Suppressor macrophage treated with lipopolysaccharide for 1 hour (primary cell): ENCODE results near the gene CHRM2.

Source experiments
- DNase-seq, 3 donors: peaks; one replicate each; pipeline ENCODE4 v3.0.0-alpha.2; 2020 to 2022

Gene CHRM2

GRCh38 chr7:136897676-136898075 is 29.2 kb downstream of the CHRM2 start:
- no peak for DNase-seq

DNA sequence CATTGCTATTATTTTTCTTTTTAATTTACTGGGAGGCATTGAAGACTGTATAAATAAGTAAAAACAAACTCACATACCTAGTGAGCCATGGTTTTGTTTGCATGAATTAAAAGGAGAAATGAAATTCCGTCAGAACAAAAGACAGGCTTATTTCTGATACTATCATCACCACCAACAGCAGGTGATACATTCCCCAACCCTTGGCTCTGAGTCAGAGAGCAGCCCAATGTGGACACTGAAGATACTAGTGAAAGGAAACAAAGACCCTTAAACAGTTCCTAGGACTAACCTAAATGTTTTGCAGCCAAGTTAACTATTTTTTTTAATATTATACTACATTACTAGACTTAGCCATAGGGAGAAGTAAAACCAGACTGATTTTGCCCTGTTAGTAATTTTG is 31.6 kb downstream of the CHRM2 start:
- DNase-seq = no peak

DNA sequence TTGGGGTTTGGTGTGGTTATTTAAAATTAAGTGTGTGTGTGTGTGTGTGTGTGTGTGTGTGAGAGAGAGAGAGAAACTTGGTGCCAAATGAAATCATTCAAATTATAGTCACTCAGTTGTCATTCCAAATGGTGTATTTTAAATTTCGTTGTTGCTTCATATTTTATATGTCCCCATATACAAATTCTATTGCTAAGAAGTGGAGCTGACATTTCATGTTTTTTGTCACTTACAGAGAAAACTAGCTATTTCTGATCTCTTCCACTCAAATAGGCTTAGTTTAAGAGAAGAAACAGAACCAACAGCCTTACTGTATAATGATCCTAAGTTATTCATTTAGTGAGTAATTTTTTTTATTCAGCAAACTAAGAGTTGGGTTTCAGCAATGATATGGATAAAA is 42.3 kb downstream of the CHRM2 start:
- DNase-seq = no peak

GRCh38 chr7:136911344-136911743 is 42.9 kb downstream of the CHRM2 start:
- no peak for DNase-seq

GRCh38 chr7:136912339-136912738 is 43.9 kb downstream of the CHRM2 start:
- DNase-seq = no peak

- DNase-seq = no peak
Measured at GRCh38 chr7:136914016-136914415, 45.6 kb downstream of the CHRM2 start.

DNA sequence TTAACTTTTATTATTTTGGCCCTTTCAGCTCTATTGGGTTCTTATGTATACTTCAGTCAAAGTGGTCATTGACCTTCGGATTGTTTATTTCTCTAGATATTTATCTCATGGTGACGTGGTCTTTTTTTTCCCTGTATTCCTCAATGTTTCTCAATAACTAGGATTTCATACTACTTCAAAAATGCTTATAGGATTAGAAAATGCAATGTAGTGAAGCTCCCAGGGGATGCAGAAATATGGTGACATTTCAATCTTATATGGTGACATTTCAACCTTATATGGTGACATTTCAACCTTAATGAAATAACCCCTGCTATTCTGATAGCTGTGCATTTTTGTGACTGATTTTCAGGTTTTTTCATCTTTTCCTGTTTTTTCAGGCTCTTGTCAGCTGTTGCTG is 51.4 kb downstream of the CHRM2 start:
- no peak for DNase-seq

- no peak for DNase-seq
Measured at GRCh38 chr7:136923111-136923667, 54.7 kb downstream of the CHRM2 start.

DNA sequence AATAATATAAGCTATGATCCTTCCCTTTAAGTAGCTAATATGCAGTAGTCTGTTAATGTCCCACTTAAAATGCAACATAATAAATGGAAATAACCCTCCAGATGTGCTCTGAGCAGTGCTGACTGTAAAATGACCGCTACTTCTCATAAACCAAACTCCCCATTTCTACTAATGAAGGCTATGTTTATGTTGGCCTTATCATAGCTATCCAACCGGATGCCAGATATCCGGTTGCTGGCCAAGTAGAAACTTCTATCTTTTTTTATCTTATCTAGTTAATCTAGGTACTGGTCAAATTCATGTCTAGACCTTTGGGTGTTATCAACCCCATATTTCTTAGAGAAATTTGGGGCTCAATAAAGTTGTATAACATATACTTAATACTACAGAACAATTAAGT is 56.6 kb downstream of the CHRM2 start:
- DNase-seq = no peak

DNA sequence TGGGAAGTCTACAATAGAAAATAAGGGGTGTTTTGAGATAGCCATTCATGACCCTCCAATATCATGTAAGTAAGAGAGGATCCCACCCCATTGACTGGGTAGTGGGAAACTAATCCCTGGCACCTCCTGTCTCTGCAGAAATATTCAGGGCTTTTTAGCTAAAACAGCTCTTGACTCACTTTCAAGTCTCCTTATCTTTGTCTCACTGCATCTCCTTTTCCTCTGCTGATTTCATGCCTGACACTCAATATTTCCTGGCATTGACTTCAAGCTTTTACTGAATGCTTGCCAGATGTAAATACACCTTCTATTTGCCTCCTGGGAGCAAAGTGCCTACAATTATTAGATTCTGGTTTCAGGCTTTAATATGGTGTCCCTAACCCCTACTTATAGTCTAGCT is 57.1 kb downstream of the CHRM2 start:
- no peak for DNase-seq

DNA sequence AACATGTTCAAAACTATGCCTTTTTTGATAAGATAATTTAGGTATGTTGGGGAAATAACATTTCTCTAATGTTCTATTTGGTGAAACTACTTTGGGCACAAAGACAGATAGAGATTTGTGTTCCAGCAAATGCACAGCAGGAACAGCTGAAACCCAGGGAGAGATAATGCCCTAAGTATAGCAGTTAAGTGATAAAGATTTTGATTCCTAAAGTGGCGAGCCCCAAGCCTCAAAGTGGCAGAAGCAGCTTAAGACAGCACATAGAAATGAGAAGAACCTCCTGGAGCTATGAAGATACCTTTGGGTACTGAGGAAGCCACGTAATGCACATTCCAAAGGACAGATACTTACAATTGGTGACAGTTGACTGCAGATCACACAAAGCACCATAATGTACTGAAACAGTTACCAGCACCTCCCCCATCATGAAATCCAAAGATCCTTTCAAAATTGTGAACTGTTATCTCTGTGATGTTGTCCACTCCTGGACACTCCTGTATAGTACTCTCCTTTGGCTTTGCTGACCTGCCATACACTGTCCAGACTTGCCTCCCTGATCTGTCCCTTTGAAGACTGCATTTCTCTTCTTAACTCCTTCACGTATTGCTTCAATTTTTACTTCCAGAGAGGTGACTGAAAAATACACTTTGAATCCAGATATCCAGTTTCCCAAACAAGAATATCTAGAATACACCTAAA is 62.9 kb downstream of the CHRM2 start:
- no peak for DNase-seq

GRCh38 chr7:136937436-136937835 is 69.0 kb downstream of the CHRM2 start:
- DNase-seq = no peak

DNA sequence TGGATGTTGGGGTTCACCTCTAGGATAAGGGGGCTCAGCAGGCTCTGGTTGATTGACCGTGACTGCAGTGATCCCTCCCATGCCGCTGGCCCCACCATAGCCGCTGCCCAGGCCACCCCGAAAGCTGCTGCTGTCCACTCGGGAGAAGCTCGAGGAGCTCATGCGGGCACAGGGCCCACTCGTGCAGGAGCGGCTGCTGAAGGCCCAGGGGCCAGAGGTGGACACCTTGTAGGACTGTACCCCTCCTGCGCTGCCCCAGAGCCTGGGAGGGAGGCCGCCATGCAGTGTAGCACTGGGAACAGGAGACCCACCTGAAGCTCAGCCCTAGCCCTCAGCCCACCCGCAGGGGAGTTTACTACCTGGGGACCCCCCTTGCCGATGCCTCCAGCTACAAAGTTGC is 70.0 kb downstream of the CHRM2 start:
- no peak for DNase-seq

DNA sequence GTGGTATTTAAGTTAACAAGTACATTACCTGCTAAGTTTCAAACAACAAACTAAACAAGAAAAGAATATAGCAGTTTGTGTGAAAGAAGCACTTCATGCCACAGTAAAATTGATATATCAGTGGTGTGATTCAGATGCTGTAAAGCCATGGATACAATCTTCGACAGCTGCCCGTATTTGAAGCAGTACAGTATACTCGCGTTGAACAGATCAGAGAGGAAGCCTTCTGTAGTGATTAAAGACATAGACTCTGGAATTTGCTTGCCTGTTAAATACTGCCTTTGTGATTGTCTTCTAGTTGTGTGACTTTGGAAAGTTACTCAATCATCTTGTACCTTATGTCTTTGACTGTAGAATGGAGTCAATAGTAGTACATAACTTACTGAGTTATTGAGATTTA is 71.7 kb downstream of the CHRM2 start:
- no peak for DNase-seq

GRCh38 chr7:136940917-136941316 is 72.5 kb downstream of the CHRM2 start:
- DNase-seq = no peak

GRCh38 chr7:136941816-136942215 is 73.4 kb downstream of the CHRM2 start:
- no peak for DNase-seq

- no peak for DNase-seq
Measured at GRCh38 chr7:136942401-136942800, 73.9 kb downstream of the CHRM2 start.

- no peak for DNase-seq
Measured at GRCh38 chr7:136942994-136943393, 74.5 kb downstream of the CHRM2 start.

GRCh38 chr7:136947347-136947746 is 78.9 kb downstream of the CHRM2 start:
- no peak for DNase-seq

DNA sequence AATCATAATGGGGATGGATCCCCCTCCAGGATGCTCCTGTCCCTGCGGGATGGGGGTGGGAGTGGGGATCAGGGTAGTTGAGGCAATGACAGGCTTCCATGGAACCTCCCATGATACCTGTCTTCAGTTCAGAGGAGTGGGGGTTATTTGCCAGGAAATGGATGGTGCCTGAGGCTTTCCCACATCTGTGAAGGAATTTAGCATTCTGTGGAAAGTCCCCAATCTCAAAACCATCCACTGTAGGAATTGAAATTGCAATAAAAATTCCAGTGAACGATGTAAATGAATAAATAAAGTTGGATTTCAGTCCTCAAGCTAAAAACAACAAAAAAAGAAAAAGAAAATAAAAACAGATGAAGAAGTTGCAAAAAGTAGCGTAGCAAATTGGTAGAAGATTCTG is 81.9 kb downstream of the CHRM2 start:
- DNase-seq = no peak

DNA sequence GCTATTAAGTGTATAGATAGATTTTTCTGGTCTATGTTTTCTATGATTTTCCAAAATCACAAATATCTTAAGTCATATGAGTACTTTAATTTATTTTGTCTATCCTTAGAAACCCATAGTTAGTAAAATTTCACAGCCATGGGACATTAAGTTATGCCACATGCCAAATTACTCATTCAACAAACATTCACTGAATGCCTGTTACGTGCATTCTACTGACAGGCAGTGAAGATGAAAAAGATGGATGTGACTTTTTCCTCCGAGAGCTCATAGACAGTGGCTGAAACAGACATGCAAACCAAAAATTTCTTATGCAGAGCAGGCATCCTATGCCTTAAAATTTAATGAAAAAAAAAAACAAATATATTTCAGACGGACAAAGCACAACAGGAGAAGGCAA is 84.9 kb downstream of the CHRM2 start:
- DNase-seq = no peak

- DNase-seq = no peak
Measured at GRCh38 chr7:136956232-136956631, 87.8 kb downstream of the CHRM2 start.

DNA sequence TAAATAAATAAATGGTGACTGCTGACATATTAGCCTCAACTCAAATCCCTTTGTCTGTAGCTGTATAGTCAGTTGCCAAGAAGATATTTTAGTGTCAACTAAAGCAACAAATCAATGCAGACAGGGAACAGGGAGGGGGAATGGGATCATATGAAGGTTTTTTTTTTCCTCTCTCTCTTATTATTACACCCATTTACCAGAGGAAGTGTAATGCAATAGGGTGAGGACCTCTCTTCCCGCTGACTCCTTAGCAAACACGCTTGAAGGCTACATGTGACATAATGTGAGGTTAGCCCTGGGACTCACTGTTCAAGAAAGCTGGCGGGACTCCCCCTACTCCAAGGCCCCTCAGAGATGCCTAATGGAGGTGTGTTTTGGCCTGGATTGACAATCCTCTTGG is 88.2 kb downstream of the CHRM2 start:
- DNase-seq = no peak

- DNase-seq = no peak
Measured at GRCh38 chr7:136957391-136957790, 88.9 kb downstream of the CHRM2 start.

GRCh38 chr7:136958016-136958415 is 89.6 kb downstream of the CHRM2 start:
- no peak for DNase-seq
